Fibroblast of skin of right biceps (primary cell): Measurements from ENCODE around the gene CYB5R3.

Experiments
- DNase-seq: peaks from one replicate; pipeline ENCODE4 v3.0.0-alpha.2; 2013

Gene CYB5R3

GRCh38 chr22:42644422-42645340 is 4.5 kb downstream of the CYB5R3 start:
- peak; percentile 45 for DNase-seq

DNA sequence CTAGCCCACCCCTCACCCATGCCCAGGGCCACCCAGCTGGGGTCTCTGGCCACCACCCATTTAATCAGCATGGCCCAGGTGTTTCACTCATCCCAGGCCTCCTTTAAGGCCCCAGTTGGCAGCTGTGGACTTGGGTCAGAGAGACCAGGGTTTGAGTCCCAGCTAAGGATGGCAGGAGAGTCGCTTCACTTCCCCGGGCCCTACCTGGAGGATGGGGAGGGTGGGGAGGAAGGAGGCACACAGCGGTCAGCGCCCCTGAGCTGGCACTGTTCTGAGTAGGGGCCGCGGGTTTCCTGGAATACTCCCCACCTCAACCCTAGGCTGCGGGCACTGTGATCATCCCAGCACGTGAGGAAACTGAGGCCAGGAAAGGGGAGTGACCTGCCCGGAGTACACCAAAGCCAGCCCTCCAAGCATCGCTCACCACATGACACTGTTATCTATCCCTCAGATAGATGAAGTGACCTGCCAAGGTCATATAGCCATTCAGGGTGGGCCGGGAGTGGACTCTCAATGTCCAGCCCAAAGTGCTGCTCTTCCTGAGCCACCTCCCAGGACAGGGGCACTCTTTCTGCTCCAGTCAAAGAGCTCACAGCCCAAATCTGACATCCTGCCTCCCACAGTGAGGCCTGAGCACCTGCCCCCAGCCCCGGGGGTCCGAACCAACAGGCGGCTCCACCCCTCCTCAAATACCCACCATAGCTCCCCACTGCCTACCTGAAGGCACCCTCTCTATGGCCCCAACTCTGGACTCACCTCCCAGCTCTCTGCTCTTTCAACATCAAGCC is 5.4 kb downstream of the CYB5R3 start:
- no peak for DNase-seq

DNA sequence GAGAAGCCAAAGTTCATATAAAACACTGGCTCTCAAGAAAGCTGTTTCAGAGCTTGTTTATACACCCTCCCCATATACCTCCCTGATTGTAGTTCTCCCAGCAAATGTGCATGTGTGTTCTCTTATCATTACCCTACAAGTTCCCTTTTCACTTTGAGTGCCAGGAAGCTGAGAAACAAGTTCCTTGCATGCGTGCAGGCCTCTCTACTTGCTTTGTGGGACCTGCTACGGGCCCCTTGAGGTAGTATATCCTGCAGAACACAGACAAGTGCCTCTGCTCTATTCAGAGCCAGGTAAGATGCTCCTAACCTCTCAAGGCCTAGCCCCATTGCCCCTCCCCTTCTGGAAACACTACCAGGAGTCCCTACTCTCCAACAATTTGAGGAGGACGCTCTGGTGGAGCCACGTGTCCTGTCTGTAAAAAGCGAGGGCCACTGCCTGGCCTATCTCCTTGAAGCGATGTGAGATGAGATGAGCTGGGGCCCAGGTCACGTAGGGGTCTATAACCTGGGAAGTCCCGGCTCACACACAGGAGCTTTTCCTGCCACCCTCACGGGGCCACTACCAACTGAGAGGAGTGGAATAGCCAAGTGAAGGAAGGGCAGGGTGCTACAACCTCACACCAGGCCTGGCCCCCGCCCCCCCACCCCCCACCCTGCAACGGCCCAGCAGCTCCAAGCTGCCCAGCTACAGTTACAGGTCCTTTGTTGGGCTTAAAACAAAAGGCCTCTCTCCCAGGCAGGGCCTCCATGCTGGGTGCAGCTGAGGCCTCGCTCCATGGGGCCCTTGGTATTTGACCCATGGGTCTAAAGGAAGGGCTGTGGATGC is 6.2 kb downstream of the CYB5R3 start:
- no peak for DNase-seq

DNA sequence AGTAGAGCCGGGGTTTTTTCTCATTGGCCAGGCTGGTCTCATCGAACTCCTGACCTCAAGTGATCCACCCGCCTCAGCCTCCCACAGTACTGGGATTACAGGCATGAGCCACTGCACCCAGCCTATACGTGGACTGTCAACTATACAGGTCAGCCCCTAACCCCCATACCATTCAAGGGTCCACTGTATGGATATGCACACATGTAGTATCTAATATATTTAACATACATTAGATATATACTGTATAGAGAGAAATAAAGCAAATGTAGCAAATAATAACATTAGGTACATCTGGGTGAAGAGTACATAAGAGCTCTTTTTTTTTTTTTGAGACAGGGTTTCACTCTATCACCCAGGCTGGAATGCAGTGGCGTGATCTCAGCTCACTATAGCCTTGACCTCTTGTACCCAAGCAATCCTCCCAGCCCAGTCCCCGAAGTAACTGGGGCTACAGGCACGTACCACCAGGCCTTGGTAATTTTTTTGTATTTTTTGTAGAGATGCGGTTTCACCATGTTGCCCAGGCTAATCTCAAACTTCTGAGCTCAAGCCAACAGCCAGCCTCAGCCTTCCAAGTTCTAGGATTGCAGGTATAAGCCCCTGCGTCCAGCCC is 7.3 kb downstream of the CYB5R3 start:
- DNase-seq: no peak

- no peak for DNase-seq
Measured at GRCh38 chr22:42639541-42640241, 9.5 kb downstream of the CYB5R3 start.

DNA sequence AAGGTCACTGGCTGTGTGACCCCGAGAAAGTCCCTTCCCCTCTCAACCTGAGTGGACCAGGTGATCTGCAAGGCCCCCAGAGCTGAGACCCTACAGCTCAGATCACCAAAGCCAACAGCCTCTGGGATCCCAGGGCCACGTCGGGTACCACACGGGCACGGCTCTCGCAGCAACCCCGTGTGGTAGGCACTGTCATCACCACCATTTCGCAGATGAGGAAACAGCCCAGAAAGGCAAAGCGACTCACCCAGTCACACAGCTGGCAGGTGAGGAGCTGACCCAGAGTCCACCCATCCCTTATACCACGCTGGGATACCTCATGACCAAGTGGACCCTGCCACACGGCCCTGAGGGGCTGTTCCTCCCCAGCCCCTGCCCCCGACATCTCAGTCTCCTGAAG is 11.6 kb downstream of the CYB5R3 start:
- no peak for DNase-seq

DNA sequence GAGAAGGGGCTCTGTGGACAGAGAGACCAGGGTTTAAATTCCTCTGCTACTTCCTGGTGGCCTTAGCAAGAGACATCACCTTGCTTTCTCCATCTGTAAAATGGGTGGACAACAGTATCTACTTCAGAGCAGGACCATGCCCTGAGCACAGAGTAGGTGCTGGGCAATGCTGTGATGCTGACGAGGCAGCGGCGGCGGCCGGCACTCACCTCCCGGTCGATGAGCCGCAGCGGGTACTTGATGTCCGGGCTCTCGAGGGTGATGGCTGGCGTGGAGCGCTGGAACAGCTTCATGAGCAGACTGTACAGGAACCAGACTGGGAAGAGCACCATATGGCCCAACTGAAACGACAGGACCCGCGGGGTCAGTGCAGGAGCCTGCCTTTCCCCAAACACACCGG is 12.7 kb downstream of the CYB5R3 start:
- DNase-seq: no peak

GRCh38 chr22:42635531-42635930 is 13.7 kb downstream of the CYB5R3 start:
- DNase-seq: peak; percentile 90

DNA sequence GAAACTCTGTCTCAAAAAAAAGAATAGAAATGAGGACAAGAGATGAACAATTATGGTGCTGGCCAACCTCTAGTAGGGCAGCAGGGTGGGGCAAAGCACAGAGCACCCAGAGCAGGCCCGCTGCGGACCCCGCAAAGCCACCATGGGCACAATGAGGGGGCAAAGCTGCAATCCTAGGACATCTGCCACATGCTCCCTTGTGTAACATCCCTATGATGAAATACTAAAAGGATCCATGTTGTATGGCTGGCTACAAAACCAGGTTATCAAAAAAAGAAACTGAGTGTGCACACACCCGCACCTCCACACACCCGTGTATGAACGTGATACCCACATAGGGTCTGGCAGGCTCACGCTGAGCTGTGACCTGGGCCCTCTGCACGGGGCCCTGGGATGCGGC is 16.2 kb downstream of the CYB5R3 start:
- DNase-seq: no peak

- DNase-seq: peak; percentile 31
Measured at GRCh38 chr22:42632096-42632495, 17.1 kb downstream of the CYB5R3 start.

- DNase-seq: no peak
Measured at GRCh38 chr22:42630901-42631602, 18.1 kb downstream of the CYB5R3 start.

GRCh38 chr22:42630211-42630610 is 19.0 kb downstream of the CYB5R3 start:
- no peak for DNase-seq

GRCh38 chr22:42627981-42628380 is 21.2 kb downstream of the CYB5R3 start:
- no peak for DNase-seq

GRCh38 chr22:42626951-42627625 is 22.1 kb downstream of the CYB5R3 start:
- DNase-seq: no peak

- no peak for DNase-seq
Measured at GRCh38 chr22:42626431-42626830, 22.8 kb downstream of the CYB5R3 start.

DNA sequence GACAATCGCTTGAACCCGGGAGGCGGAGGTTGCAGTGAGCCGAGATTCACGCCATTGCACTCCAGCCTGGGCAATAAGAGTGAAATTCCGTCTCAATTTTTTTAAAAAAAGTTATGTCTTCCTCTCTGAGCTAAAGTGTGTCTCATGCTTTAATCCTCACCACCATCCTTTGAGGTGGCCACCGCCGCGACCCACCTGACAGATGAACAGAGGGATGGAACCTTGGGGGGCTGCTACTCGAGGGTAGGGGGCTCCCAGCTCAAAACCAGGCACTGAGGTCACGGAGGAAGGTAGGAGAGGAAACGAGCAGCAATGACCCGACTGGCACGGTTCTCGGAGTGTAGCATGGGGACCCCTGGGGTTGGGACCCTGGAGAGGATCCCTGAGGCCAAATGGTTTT is 23.8 kb downstream of the CYB5R3 start:
- DNase-seq: no peak

- DNase-seq: no peak
Measured at GRCh38 chr22:42624551-42625106, 24.6 kb downstream of the CYB5R3 start.

DNA sequence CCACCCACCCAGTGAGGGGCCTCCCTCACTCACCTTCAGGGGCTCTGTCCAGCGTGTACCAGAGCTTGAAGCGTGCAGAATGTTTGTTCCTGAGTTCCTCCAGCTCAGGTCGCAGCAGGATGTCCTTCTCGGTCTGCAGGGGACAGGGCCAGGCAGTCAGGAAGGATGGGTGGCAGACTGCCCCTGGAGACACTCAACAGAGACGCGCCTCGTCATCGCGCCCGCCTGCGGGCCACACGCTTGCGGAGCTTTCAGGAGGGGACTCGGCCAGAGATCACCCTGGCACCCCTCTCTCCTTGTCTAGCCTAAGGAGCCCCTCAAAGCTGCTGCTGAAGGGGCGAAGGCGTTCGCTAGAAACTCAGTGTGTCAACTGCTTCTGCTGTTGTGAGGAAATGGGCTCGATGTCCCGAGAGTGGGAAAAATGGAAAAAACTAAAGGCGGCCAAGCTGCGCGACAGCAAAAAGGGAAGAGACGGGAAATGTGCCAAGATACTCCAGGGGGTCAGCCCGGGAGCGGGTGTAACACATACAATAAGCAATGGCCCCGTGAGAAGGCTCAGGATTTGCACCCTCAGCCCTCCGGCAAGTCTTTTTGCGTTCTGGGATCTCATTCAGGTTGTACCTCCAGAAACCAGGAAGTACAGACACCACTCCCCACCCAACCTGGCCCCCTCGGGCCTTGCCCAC is 25.3 kb downstream of the CYB5R3 start:
- DNase-seq: no peak

- DNase-seq: no peak
Measured at GRCh38 chr22:42623301-42623751, 25.9 kb downstream of the CYB5R3 start.
